Ishikawa (cell line): ENCODE data around the gene KCNT1.

Experiments used
- CEBPB ChIP-seq: IDR thresholded peaks from 2 replicates; pipeline ENCODE4 v1.6.1; 2012
- CREB1 ChIP-seq: IDR thresholded peaks from 2 replicates; pipeline ENCODE4 v1.6.1; 2012; ENCODE audit warnings: low read depth
- EGR1 ChIP-seq: IDR thresholded peaks from 2 replicates; pipeline ENCODE4 v1.6.1; 2012
- EP300 ChIP-seq: IDR thresholded peaks from 2 replicates; pipeline ENCODE4 v1.6.1; 2012; ENCODE audit warnings: borderline replicate concordance
- FOXM1 ChIP-seq: IDR thresholded peaks from 2 replicates; pipeline ENCODE4 v1.6.1; 2012; ENCODE audit warnings: low read depth, borderline replicate concordance
- RAD21 ChIP-seq: IDR thresholded peaks from 2 replicates; pipeline ENCODE4 v1.6.1; 2012; ENCODE audit warnings: low read depth
- TAF1 ChIP-seq: IDR thresholded peaks from 2 replicates; pipeline ENCODE4 v1.6.1; 2012; ENCODE audit warnings: low read depth, mild to moderate bottlenecking
- TCF12 ChIP-seq: IDR thresholded peaks from 2 replicates; pipeline ENCODE4 v1.6.1; 2012; ENCODE audit warnings: low read depth
- TEAD4 ChIP-seq: IDR thresholded peaks from 2 replicates; pipeline ENCODE4 v1.6.1; 2012
- YY1 ChIP-seq: IDR thresholded peaks from 2 replicates; pipeline ENCODE4 v1.6.1; 2012; ENCODE audit warnings: low read depth
- ZBTB7A ChIP-seq: IDR thresholded peaks from 2 replicates; pipeline ENCODE4 v1.6.1; 2012; ENCODE audit warnings: low read depth
- TF ChIP-seq, protein P1 (sequence below): IDR thresholded peaks from 2 replicates; pipeline ENCODE4 v1.6.1; 2012; ENCODE audit warnings: low read depth, mild to moderate bottlenecking
- TF ChIP-seq, protein P2 (sequence below): IDR thresholded peaks from 2 replicates; pipeline ENCODE4 v1.6.1; 2012
- TF ChIP-seq, protein P3 (sequence below): IDR thresholded peaks from 2 replicates; pipeline ENCODE4 v1.6.1; 2012

DNA sequence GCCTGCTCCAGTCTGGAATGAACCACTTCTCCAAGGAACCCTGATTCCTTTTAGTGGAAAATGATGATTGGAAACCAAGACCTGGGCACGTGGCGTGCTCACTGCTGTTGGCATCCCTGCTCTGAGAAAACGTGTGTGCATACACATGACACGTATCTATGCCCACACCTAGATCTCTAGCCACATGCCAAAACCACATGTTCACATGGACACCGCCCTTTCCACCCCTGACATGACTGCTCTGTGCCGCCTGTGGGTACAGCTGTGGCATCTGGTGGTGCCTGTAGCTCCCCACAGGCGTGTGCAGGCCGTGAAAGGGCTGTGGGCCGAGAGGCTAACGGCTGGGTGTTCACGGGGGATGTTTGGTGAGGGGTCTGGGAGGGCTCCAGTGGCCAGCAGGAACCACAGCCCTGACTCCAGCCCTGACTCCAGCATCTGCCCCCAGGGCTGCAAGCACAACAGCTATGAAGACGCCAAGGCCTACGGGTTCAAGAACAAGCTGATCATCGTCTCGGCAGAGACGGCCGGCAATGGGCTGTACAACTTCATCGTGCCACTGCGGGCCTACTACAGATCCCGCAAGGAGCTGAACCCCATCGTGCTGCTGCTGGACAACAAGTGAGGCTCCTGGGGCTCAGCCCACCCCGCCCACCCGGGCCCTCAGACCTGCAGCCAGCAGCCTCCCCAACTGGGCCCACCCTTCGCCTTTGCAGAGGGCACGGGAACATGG lies 75.1 kb downstream of the KCNT1 start:
- TF ChIP-seq RAD21: no peak
- no peak for TF ChIP-seq TEAD4
- no peak for TF ChIP-seq EP300
- TF ChIP-seq FOXM1: no peak
- TF ChIP-seq, protein P1, sequence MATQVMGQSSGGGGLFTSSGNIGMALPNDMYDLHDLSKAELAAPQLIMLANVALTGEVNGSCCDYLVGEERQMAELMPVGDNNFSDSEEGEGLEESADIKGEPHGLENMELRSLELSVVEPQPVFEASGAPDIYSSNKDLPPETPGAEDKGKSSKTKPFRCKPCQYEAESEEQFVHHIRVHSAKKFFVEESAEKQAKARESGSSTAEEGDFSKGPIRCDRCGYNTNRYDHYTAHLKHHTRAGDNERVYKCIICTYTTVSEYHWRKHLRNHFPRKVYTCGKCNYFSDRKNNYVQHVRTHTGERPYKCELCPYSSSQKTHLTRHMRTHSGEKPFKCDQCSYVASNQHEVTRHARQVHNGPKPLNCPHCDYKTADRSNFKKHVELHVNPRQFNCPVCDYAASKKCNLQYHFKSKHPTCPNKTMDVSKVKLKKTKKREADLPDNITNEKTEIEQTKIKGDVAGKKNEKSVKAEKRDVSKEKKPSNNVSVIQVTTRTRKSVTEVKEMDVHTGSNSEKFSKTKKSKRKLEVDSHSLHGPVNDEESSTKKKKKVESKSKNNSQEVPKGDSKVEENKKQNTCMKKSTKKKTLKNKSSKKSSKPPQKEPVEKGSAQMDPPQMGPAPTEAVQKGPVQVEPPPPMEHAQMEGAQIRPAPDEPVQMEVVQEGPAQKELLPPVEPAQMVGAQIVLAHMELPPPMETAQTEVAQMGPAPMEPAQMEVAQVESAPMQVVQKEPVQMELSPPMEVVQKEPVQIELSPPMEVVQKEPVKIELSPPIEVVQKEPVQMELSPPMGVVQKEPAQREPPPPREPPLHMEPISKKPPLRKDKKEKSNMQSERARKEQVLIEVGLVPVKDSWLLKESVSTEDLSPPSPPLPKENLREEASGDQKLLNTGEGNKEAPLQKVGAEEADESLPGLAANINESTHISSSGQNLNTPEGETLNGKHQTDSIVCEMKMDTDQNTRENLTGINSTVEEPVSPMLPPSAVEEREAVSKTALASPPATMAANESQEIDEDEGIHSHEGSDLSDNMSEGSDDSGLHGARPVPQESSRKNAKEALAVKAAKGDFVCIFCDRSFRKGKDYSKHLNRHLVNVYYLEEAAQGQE: no peak
- no peak for TF ChIP-seq EGR1
- TF ChIP-seq, protein P2, sequence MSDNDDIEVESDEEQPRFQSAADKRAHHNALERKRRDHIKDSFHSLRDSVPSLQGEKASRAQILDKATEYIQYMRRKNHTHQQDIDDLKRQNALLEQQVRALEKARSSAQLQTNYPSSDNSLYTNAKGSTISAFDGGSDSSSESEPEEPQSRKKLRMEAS: no peak
- no peak for TF ChIP-seq CEBPB
- TF ChIP-seq ZBTB7A: no peak
- no peak for TF ChIP-seq TAF1
- no peak for TF ChIP-seq YY1
- TF ChIP-seq, protein P3, sequence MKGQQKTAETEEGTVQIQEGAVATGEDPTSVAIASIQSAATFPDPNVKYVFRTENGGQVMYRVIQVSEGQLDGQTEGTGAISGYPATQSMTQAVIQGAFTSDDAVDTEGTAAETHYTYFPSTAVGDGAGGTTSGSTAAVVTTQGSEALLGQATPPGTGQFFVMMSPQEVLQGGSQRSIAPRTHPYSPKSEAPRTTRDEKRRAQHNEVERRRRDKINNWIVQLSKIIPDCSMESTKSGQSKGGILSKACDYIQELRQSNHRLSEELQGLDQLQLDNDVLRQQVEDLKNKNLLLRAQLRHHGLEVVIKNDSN: no peak
- TF ChIP-seq CREB1: no peak
- TF ChIP-seq TCF12: no peak
